ENCODE data around the gene SLC38A9.

DNA sequence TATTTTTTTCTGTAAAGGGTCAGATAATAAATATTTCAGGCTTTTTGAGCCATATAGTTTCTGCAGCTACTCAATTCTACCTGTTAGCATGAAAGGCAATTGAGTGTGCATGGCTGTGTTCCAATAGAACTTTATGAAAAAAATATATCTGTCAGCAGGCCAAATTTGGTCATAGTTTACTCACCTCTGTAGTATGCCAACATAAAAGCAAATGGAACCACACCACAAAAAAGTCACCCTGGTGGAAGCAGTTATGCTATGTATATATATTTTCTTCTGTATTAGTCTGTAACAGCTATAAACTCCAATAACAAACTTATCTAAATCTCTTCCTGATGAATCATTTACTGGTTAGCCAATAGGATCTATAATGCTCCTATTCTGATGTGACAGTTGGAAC lies 3.4 kb downstream of the SLC38A9 start:
- TF ChIP-seq POLR2A (IDR thresholded peaks at IDR 0.05; ENCODE audit: extremely low read depth, insufficient read length) (no peak), MYC (IDR thresholded peaks at IDR 0.05; ENCODE audit: low read depth, low read length) (no peak)
- TF ChIP-seq, protein P1, sequence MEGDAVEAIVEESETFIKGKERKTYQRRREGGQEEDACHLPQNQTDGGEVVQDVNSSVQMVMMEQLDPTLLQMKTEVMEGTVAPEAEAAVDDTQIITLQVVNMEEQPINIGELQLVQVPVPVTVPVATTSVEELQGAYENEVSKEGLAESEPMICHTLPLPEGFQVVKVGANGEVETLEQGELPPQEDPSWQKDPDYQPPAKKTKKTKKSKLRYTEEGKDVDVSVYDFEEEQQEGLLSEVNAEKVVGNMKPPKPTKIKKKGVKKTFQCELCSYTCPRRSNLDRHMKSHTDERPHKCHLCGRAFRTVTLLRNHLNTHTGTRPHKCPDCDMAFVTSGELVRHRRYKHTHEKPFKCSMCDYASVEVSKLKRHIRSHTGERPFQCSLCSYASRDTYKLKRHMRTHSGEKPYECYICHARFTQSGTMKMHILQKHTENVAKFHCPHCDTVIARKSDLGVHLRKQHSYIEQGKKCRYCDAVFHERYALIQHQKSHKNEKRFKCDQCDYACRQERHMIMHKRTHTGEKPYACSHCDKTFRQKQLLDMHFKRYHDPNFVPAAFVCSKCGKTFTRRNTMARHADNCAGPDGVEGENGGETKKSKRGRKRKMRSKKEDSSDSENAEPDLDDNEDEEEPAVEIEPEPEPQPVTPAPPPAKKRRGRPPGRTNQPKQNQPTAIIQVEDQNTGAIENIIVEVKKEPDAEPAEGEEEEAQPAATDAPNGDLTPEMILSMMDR (IDR thresholded peaks at IDR 0.05; ENCODE audit: low read depth, low read length) = no peak
- TF ChIP-seq, protein P2, sequence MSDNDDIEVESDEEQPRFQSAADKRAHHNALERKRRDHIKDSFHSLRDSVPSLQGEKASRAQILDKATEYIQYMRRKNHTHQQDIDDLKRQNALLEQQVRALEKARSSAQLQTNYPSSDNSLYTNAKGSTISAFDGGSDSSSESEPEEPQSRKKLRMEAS (IDR thresholded peaks at IDR 0.05; ENCODE audit: low read depth, low read length) = no peak

Data from NB4 (cell line).